A172 (cell line): ENCODE measurements around the gene OGA. TPM values are rescaled to one million over a fixed set of nuclear protein-coding genes. Genes with fewer than 3 reads are reported as not detected.

Experiments
- DNase-seq: peaks from one replicate; pipeline ENCODE4 v3.0.0-alpha.2; 2015; ENCODE audit warnings: low spot score
- total RNA-seq: library from RNA; depleted of rRNA; stranded (reverse); fragments of >200 nt; shearing (Covaris generic); gene quantifications from 2 replicates; pipeline ENCODE4 v1.2.3, GENCODE V29; 2014; rRNA removed

The OGA gene
- total RNA-seq = 82.2 and 98.2 TPM in 2 replicates

GRCh38 chr10:101818119-101818871 lies at the start of gene OGA:
TSS of gene OGA (minus strand) at chr10:101818444. CDS start at chr10:101818022, 422 bp downstream.
- DNase-seq = peak; percentile 99

GRCh38 chr10:101867931-101868330 lies 49.7 kb upstream of the OGA start:
- no peak for DNase-seq

- no peak for DNase-seq
These were observed 41.3 kb upstream of the OGA start for GRCh38 chr10:101859530-101859929.

- no peak for DNase-seq
These were observed 40.7 kb upstream of the OGA start for GRCh38 chr10:101858723-101859500.

GRCh38 chr10:101857802-101858476 lies 39.7 kb upstream of the OGA start:
- DNase-seq = no peak

GRCh38 chr10:101856626-101857025 lies 38.4 kb upstream of the OGA start:
- DNase-seq = peak; percentile 22

GRCh38 chr10:101851411-101852116 lies 33.3 kb upstream of the OGA start:
- no peak for DNase-seq

- DNase-seq = no peak
These were observed 32.5 kb upstream of the OGA start for GRCh38 chr10:101850749-101851148.

- DNase-seq = no peak
These were observed 30.7 kb upstream of the OGA start for GRCh38 chr10:101848894-101849351.

- DNase-seq = no peak
These were observed 30.2 kb upstream of the OGA start for GRCh38 chr10:101848408-101848807.

- no peak for DNase-seq
These were observed 27.6 kb upstream of the OGA start for GRCh38 chr10:101845893-101846292.

GRCh38 chr10:101843032-101844021 lies 25.1 kb upstream of the OGA start, which contains the start of gene KCNIP2:
TSS of gene KCNIP2 (minus strand) at chr10:101843800. CDS start at chr10:101843568, 232 bp downstream.
- DNase-seq = no peak

GRCh38 chr10:101841826-101842225 lies 23.6 kb upstream of the OGA start:
- no peak for DNase-seq

- peak; percentile 49 for DNase-seq
These were observed 22.7 kb upstream of the OGA start for GRCh38 chr10:101840741-101841453.

- DNase-seq = no peak
These were observed 21.9 kb upstream of the OGA start for GRCh38 chr10:101840102-101840684.

- DNase-seq = no peak
These were observed 21.3 kb upstream of the OGA start for GRCh38 chr10:101839416-101840063.

GRCh38 chr10:101839002-101839401 lies 20.8 kb upstream of the OGA start:
- no peak for DNase-seq

- DNase-seq = no peak
These were observed 20.2 kb upstream of the OGA start for GRCh38 chr10:101838416-101838970.
